Heart right ventricle (tissue), 16 donors: ENCODE measurements around the gene TAF1. TPM values are rescaled to one million over a fixed set of nuclear protein-coding genes. Genes with fewer than 3 reads are reported as not detected.
"Not testable (repeated sequence)": the region's sequence is repeated elsewhere in the genome, so short reads cannot be mapped to it uniquely, and the experiment has no call there.

Experiments
- ATAC-seq, 8 donors: fragments of 200-7000 bp; cut with Tn5 transposase; one replicate each; pipeline ENCODE4 v1.9.1; 2020; ENCODE audit warnings: mild to moderate bottlenecking in 8 of 8, moderate library complexity in 8 of 8, moderate number of reproducible peaks in 1 of 8
- DNase-seq, 2 donors: peaks; one replicate each; pipeline ENCODE4 v3.0.0-alpha.2; 2020
- H3K27ac ChIP-seq, 10 donors: fragments of 200-600 bp; sonication (generic) in 2 of 10; one replicate each; pipeline versions ENCODE4 v1.5.0 to v1.8.0; 2020 to 2022; ENCODE audit warnings: mild to moderate bottlenecking in 3 of 10
- H3K27me3 ChIP-seq, 7 donors: fragments of 200-600 bp; one replicate each; pipeline ENCODE4 v1.8.0; 2021 to 2022; ENCODE audit warnings: mild to moderate bottlenecking in 2 of 7
- H3K36me3 ChIP-seq, 9 donors: fragments of 200-600 bp; sonication (generic) in 1 of 9; one replicate each; pipeline versions ENCODE4 v1.5.0 to v1.8.0; 2020 to 2022; ENCODE audit warnings: mild to moderate bottlenecking in 2 of 9
- H3K4me1 ChIP-seq, 9 donors: fragments of 200-600 bp; sonication (generic) in 1 of 9; one replicate each; pipeline versions ENCODE4 v1.5.0 to v1.8.0; 2020 to 2022; ENCODE audit warnings: mild to moderate bottlenecking in 4 of 9
- H3K4me3 ChIP-seq, 10 donors: fragments of 200-600 bp; sonication (generic) in 2 of 10; one replicate each; pipeline versions ENCODE4 v1.5.0 to v1.8.0; 2020 to 2022; ENCODE audit warnings: mild to moderate bottlenecking in 7 of 10, moderate library complexity in 2 of 10
- H3K9me3 ChIP-seq, 11 donors: fragments of 200-600 bp in 10 of 11; sonication (generic) in 2 of 11; one replicate each; pipeline versions ENCODE4 v1.5.0 to v1.8.0; 2013 to 2022; ENCODE audit warnings: mild to moderate bottlenecking in 2 of 11, control low read depth in 1 of 11, moderate library complexity in 1 of 11
- CTCF ChIP-seq, 9 donors: fragments of 200-600 bp; sonication (generic) in 2 of 9; IDR thresholded peaks; one replicate each; pipeline versions ENCODE4 v1.5.0 to v1.8.0; 2021 to 2022; ENCODE audit warnings: antibody characterized with exemption in 9 of 9, mild to moderate bottlenecking in 5 of 9, moderate library complexity in 1 of 9
- WGBS, 2 donors: extraction: QIAGEN DNeasy Blood & Tissue Kit; methylation state at CpG; one replicate each; pipeline ENCODE4 v1.1.7; 2013; ENCODE audit warnings: inconsistent platforms in 1 of 2; 5-methylcytosine and 5-hydroxymethylcytosine counted together
- intact Hi-C, 10 donors: fragments of 100-400 bp; cut with DNase I; formaldehyde crosslinking; loops; one replicate each; pipeline versions ENCODE4 v1.11.1 to v1.14.2; 2022
- polyA plus RNA-seq, 2 donors: library from polyadenylated mRNA; stranded (reverse); fragments of 200-250 nt; gene quantifications; one replicate each; pipeline ENCODE4 v1.2.3, GENCODE V29; 2013
- total RNA-seq, 10 donors: library from RNA; stranded (reverse); fragmentation: NEBNext Ultra II Directional in 3 of 10; extraction: Animal tissue kit (Norgen Biotek cat#: 25700) in 3 of 10; gene quantifications; one replicate each; pipeline versions ENCODE4 v1.2.1 to v1.2.4, GENCODE V29; 2021 to 2023
- donor health status: Arrhythmogenic right ventricular cardiomyopathy.
- donor health status: ischemic (EF 13 %, LVEDD 7.1; RV severe dilation, severe dysfunction).
- donor health status: healthy with polysubstance abuse.
- donor health status: DM: no; HTN: yes; CAD: no.
- donor health status: DM: no; HTN: no; CAD: no.
- donor health status: ischemic (EF 25% LVEDD 6.9; RV normal size, moderate dysfunction).
- donor health status: ischemic (EF 25% LVEDD 5.7; RV mildly dilated, moderate dysfunction).
- donor health status: healthy.
- donor health status: DM: yes; HTN: yes; CAD: no.
- donor health status: Ischemic cardiomyopathy.
- donor health status: ischemic (EF 35%, LVEDD 5.7; RV mildly dilated, moderate dysfunction).
- donor health status: nonischemic (EF 11% LVEDD 7.7; RV severe dilation, severe dysfunction).
- donor health status: DM: yes; HTN: yes; CAD: no.
- donor health status: PGD.
- donor health status: ischemic (EF 29% LVEDD 5.4; RV normal size, mild dysfunction).
- donor health status: nonischemic (EF 23%, LVEDD 6.1; RV moderate dilation, normal function).

The TAF1 gene
- total and polyA plus RNA-seq, 12 donors, result 6.0 to 27.1 (median 21.4) TPM

GRCh38 chrX:71492231-71493065 is 126.3 kb downstream of the TAF1 start:
- WGBS, 2 donors, result 4 to 5% methylated on average over 50 to 76 of the region's 76 CpGs
- intact Hi-C loops, result loop anchor here in 1 of 10 donors (5.0 kb wide), 1 partner anchor 40 kb away; the partner anchor contains the start of gene OGT
- no peak for TF ChIP-seq CTCF (IDR thresholded peaks at IDR 0.05)
- H3K4me1 ChIP-seq, result no peaks in the 10 kb centered on the region
- no peaks in the 10 kb centered on the region for H3K27me3 ChIP-seq
- H3K36me3 ChIP-seq, result no peaks in the 10 kb centered on the region
- H3K9me3 ChIP-seq, result peaks cover 0 to 4% (median 0%) of the 10 kb centered on the region in 11 donors
- H3K27ac ChIP-seq, result peak overlapping the region in 4 of 10 donors; percentile 10 to 63 (median 31)
- peak overlapping the region in 9 of 10 donors; percentile 29 to 74 (median 65) for H3K4me3 ChIP-seq
- DNase-seq (peak; percentile 24 to 53), ATAC-seq (peak in 7 of 8 donors; percentile 69 to 87 (median 83))

- Histone ChIP-seq H3K36me3 (no peaks in the 10 kb centered on the region), H3K4me3 (peak overlapping the region in 8 of 10 donors; percentile 45 to 74 (median 65)), H3K27ac (peak overlapping the region in 2 of 10 donors; percentile 10 to 63), H3K4me1 (no peaks in the 10 kb centered on the region), H3K9me3 (peaks cover 0 to 4% (median 0%) of the 10 kb centered on the region in 11 donors), H3K27me3 (no peaks in the 10 kb centered on the region)
- WGBS, 2 donors, result 64 to 68% methylated on average over 16 of the region's 16 CpGs
- DNase-seq (peak; percentile 7 to 9), ATAC-seq (peak in 4 of 8 donors; percentile 35 to 47 (median 45))
- intact Hi-C loops, result loop anchor here in 1 of 10 donors (5.0 kb wide), 1 partner anchor 39 kb away; the partner anchor contains the start of gene OGT
- TF ChIP-seq CTCF (IDR thresholded peaks at IDR 0.05), result no peak
These were observed 127.0 kb downstream of the TAF1 start for GRCh38 chrX:71493111-71493613.

GRCh38 chrX:71495979-71496378 is 129.8 kb downstream of the TAF1 start:
- not testable (repeated sequence) for H3K4me1 ChIP-seq, H3K36me3 ChIP-seq

GRCh38 chrX:71496476-71496875 is 130.3 kb downstream of the TAF1 start:
- no peak overlapping the region for H3K27ac ChIP-seq
- ATAC-seq, result no peak
- no peak for DNase-seq
- WGBS, 2 donors, result 92 to 93% methylated on average over 3 of the region's 3 CpGs
- no peak overlapping the region for H3K4me3 ChIP-seq
- H3K4me1 ChIP-seq, result no peaks in the 10 kb centered on the region
- no peaks in the 10 kb centered on the region for H3K36me3 ChIP-seq
- no peak for TF ChIP-seq CTCF (IDR thresholded peaks at IDR 0.05)
- no peaks in the 10 kb centered on the region for H3K27me3 ChIP-seq
- peaks cover 0 to 4% (median 0%) of the 10 kb centered on the region in 11 donors for H3K9me3 ChIP-seq
- intact Hi-C loops, result no loop called here

More at GRCh38 chrX:71495979-71496378, 129.8 kb downstream of the TAF1 start:
- intact Hi-C loops, H3K27me3 ChIP-seq, ATAC-seq, DNase-seq, H3K27ac ChIP-seq, H3K4me3 ChIP-seq, H3K9me3 ChIP-seq: not testable (repeated sequence)
- 67 to 92% methylated on average over 3 of the region's 3 CpGs for WGBS, 2 donors

- H3K36me3 ChIP-seq, ATAC-seq, H3K27me3 ChIP-seq, intact Hi-C loops, H3K4me1 ChIP-seq, DNase-seq, H3K4me3 ChIP-seq, H3K27ac ChIP-seq, H3K9me3 ChIP-seq: not testable (repeated sequence)
- WGBS, 2 donors, result 82 to 95% methylated on average over 5 of the region's 5 CpGs
These were observed 135.9 kb downstream of the TAF1 start for GRCh38 chrX:71502080-71502479.
